CD4-positive, alpha-beta T cell treated with Interleukin-21 for 1 hour (primary cell): ENCODE measurements around the gene SDC1.

ENCODE experiments used
- DNase-seq: peaks from one replicate; pipeline ENCODE4 v3.0.0-alpha.2; 2020

SDC1 gene

DNA sequence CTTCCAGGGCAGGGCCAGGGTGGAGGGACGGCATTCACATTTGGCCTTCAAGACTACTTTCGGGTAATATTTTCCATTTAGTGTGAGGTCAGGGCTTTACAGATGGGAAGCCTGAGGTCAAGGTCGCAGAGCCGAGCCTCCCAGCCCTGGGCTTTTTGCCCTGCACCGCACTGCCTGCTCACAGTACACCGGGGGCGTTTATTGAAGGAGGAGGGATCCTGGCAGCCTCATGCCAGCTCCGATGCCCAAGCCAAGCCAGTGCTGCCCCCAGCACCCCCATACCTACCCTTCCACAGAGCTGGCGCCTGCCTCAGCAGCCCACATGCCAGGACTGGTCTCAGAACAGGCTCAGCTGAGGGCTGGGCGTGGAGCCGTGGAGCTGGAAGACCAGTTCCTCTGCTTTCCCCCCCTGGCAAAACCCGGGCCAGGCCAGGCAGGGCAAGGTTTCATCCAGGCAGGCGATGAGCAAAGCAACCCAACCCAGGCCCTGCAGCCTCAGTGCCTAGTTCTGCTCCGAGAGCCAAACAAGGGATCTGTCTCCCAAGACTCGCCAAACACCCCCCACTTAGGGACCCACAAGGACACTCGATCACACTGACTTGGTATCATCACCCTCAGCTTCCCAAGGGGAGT lies 11.9 kb downstream of the SDC1 start:
- DNase-seq = no peak

- no peak for DNase-seq
Observed at GRCh38 chr2:20212459-20212870, 12.5 kb downstream of the SDC1 start.

DNA sequence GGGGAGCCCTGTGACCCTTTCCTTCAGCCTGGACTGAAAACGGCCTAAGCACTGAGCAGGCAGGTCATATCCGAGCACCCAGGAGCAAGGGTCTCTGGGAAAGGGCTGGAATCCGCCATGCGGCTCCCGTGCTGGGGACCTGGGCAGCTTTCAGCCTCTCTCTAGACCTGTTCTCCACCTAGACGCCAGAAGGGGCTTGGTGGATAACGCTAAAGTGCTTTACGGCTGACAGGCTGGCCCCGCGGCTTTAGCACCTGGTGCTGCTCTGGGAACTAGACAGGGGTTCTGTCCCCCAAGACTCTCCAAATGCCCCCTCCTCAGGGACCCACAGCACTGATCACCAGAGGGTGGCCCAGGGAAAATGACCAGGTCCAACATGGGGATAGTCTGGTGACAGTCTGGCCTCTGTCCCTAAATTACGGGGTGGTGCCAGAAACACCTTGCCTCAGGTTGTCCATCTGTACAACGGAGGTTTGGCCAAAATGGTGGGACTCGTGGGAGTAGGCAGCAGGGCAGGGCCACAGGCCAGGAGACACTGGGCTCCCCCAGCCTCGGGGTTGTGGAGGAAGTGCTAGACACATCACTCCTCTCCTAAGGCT lies 13.0 kb downstream of the SDC1 start:
- no peak for DNase-seq

- no peak for DNase-seq
Observed at GRCh38 chr2:20211420-20211819, 13.5 kb downstream of the SDC1 start.

GRCh38 chr2:20210462-20210861 lies 14.5 kb downstream of the SDC1 start:
- no peak for DNase-seq

DNA sequence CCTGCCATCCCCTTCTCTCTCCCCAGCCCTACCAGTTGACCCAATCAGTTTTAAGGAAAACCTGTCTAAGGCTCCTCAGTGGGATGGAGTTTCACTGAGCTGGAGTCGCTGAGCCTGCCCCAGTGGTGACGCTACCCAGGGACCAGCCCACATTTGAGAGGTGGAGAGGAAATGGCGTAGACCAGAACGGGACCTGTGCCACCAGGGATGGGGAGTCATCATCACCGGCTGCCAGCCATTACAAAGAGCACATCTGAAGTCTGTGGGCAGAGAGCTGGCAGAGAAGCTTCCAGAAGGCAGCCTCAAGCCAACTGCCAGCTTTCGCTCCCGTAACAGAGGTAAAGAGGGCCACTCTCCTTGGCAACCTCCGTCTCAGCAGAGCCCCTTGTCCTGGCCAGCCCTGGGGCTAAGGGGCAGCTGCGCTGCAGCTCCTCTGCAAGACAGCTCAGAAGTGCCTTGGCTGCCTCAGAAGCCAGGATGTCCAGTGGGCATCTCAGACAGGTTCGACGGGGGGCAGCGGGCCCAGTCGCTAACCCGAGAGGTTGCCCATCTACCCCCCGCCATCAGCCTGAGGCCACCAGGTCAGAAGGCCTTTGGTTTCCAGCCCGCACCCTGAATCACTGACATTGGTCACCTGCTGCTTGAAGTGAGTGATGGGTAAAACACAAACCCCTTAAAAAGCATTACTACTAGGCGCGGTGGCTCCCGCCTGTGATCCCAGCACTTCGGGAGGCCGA lies 15.4 kb downstream of the SDC1 start:
- DNase-seq = no peak

DNA sequence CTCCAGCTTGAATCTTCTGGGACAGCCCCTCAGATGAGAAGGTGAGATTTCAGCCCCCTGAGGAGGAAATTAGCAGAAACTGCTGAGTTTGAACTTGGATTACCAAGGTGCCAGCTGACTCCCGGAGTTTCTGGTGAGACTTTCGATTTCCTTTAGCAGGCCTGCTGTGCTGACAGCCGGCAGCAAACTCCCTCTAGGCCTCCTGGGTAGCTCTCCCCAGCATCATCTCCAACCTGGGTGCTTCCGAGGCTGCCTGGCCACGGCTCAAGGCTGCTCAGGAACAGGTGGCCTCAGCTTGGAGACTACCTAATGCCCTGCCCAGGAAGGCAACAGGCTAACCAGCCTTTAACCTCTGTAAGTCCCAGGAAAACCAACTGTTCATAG lies 16.5 kb downstream of the SDC1 start:
- no peak for DNase-seq

DNA sequence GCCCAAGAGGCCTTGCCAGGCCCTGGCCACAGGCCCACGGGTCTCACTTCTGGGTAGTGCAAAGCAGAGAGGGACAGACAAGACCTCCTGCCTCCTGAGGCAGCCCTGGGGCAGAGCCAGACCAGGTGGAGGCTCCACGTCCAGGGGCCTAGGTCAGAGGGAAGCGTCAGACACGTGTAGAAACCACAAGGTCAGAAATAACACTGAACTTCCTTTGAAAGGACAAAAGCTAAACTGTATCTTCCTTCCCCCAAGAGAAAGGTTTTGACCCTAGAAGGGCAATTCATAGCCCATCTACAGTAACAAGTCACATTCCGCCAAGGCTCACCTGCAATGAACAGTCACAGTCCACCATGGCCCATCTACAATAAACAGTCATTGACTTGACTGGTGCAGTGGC lies 17.9 kb downstream of the SDC1 start:
- DNase-seq = no peak

GRCh38 chr2:20205915-20206524 lies 18.9 kb downstream of the SDC1 start:
- no peak for DNase-seq

- DNase-seq = no peak
Observed at GRCh38 chr2:20205069-20205468, 19.9 kb downstream of the SDC1 start.

DNA sequence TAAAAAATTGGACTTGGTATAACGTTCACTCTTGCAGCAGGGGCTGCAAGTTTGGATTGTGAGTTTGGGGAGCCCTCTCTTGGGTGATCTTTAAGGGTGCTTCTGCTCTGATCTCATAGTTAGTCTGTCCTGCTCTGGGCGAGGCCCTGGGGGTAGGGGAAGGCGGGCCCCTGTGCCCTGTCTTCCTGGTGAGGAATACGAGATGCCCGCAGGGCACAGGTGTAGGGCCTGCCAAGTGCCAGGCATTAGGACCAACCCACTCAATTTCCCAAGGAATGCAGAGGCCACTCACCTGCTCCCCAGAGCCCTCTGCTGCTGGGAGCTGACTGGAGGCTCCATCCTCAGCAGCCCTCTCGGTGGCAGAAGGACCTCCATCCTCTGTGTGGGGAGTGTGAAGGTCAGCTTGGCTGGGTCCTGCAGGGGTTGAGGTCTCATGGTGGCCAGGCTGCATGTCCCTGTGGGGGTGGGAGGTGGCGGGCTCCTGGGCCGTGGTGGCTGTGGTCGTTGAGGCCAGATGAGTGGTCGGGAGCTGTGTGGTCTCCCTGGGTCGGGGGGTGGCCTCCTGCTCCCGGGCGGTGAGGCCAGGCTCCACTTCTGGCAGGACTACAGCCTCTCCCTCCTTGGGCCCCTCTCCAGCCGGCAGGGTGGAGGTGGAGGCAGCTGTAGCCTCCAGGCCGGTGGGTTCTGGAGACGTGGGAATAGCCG lies 21.3 kb downstream of the SDC1 start:
- DNase-seq = no peak

- no peak for DNase-seq
Observed at GRCh38 chr2:20203072-20203471, 21.9 kb downstream of the SDC1 start.

DNA sequence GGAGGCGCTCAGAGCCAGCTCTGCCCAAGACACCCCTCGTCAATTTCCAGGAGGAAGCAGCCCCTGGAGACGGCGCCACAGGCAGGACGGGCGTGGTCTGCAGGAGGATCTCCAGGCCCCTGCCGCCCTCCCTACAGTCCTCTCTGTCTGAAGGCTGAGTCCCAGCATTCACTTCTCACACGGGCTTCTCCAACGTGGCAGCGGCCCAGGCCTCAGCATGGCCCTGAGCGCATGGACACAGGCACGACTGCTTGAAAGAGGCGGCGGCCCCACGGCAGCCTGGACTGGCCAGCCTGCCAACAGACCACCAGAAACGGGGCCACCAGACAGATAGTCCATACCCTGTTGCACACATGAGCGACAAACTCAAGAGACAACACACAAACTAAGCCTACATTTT lies 23.3 kb downstream of the SDC1 start:
- DNase-seq = no peak

GRCh38 chr2:20200697-20201555 lies 24.0 kb downstream of the SDC1 start:
- no peak for DNase-seq

- no peak for DNase-seq
Observed at GRCh38 chr2:20199633-20200270, 25.2 kb downstream of the SDC1 start.

DNA sequence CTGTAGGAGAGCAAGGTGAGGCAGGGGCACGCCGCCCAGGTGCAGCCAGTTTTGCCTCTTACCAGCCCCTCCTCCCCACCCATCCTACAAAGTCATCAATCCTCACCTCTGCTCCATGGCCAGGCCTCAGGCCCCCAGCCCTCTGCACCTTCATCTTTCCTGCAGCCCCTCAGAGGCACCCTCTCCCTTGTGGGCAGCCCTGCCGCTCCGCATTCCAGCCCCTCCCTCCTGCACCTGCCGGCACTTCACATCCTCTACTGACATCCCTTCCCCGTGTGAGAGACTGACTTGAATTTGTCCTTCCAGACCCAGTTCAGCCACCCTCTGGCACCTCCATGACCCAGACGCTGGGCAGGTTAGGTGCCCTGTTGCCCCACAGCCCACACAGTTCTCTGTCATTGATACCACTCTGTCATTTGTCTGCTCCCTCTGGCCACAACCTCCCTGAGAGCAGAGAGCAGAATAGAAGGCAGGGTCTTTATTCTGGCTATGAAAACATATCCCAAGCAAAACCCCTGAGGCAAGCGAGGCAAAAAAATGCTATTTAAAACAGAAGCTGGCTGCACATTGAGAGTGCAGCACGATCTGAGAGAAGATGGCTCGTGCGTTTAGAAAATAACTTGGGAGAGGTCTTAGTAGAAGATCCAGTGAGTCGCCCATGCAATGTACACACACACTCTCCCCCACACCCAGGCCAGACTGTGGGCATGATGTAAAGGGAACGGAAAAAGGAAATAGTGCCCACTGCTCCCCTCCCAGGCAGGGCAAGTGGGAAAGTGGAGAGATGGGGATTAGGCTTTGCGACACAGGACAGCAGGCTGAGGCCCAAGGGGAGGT lies 25.9 kb downstream of the SDC1 start:
- DNase-seq = no peak

DNA sequence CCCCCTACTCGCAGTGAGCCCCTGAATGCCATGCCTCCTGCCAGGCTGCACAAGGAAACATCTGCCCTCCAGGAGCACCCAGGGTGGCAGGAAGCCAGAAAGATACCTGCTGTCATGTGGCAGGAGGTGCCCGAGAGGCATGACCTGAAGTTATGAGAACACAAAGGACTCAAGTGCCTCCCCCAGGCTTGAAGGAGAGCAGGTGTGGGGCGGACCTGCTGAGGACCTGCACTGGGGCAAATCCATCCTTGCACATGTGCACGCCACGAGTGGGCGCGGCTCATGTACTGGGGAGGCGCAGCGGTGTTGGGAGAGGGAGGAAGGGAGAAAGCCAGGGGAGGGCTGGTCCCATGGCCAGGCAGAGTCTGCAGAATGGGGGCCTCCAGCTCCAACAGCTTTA lies 26.9 kb downstream of the SDC1 start:
- DNase-seq = no peak

GRCh38 chr2:20197192-20197591 lies 27.7 kb downstream of the SDC1 start:
- DNase-seq = no peak

DNA sequence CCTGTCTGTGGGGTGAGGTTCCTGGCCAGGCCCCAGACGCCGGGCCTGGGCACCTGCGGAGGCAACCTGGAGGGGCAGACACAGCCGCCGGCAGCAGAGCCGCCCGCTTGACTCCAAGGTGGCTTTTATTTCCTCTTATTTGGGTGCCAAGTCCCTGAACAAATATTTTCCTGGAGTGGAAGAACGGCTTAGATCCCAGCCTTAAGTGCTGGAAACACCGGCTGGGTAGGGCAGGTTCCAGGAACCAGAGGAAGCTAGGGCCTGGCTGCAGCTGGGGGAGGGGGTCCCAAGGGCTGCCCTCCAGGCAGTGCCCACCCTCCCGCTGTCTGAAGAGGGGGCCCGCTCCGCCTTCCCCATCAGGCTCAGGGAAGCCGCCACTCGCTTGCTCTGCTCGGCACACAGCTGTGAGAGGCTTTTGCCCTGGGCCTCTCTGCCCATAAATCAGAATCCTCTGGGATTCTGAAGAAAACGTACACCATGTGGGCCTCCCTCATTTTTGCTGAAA lies 28.2 kb downstream of the SDC1 start:
- DNase-seq = no peak

DNA sequence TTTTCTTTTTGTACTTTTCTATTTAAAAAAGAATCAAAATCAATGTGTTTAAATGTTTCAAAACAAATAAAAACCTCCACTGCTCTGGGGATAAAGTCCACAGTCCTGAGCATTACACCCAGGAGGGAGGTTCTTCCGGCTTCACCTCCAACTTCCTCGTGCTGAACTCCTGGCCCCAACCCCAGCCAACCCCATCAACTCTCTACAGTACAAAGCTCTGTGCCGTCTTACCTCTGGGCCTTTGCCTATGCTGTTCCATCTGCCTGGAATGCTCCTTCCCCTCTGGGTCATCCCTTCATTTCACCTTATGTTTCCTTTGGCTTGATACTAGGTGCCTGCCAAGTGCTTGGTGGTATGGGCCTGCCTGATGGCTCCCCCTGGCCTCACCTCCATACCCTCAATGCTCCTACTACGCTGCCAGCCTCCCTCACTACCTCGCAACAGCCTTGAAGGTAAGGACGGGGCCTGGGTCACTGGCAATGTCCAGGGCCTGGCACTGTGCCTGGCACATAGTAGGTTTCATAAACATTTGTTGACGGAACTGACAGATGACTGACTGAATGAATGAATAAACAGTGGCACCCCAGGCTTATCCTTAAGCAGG lies 28.8 kb downstream of the SDC1 start:
- no peak for DNase-seq
